8988T (cell line): ENCODE measurements around the gene COA8.
A peak's percentile ranks its signal among the peaks of the same experiment; 100 is the strongest.

Experiments used
- DNase-seq: peaks from one replicate; pipeline ENCODE4 v3.0.0; 2011

COA8 gene

DNA sequence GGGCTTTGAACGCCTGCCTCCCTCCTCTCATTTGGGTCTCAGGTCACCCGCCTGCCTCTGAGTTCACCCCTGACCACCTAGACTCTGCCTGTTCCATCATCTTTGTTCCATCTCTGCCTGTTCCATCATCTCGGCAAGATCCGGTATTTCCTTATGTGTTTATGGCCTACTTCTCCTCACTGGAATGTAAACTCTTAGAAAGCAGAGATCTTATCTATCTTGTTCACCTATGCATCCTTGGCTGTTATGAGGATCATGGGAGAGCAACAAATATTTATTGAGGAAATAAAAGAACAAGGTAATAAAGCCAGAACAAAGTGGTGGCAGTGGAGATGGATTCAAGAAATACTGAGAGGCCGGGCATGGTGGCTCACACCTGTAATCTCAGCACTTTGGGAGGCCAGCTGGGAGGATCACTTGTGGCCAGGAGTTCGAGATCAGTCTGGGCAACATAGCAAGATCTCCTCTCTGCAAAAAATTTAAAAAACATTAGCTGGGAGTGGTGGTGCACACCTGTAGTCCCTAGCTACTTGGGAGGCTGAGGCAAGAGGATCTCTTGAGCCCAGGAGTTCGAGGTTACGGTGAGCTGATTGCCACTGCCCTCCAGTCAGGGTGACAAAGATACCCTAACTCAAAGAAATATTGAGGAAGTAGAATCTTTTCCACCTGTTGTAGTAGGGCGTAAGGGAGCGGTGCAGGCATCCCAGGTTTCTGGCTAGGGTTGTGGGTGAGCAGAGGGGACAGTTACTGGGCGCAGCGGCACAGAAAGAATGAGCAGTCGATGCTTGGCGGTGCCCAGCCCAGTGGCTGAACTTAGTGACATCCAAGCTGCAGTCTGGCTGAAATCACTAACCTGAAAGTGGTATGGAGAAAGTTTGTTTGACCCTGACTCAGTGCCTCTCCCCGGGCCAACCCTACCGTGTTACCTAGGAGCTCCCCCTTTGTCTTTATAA is 64.6 kb downstream of the COA8 start:
- DNase-seq, result no peak

DNA sequence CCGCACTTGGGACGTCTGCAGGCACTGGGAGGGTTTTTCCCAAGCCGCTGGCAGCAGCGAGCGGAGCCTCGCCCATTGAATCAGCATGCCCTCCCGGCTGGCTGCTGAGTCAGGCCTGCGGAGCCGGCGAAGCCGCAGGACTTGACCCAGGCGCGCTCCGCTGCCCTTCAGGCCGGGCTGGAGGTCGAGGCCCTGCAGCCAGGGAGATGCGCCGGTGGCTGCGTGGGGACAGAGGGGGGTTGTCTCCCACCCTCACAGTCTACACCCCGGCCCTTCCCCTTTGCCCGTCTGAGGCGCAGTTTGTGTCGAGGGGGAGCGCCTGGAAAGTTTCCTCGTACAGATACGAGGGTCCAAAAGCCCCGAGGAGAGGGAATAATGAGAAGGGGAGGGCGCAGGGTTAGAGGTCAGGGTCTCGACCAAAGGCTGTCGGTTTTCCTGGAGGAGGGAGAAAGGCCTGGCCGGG is 65.5 kb downstream of the COA8 start:
- DNase-seq, result peak; percentile 61

DNA sequence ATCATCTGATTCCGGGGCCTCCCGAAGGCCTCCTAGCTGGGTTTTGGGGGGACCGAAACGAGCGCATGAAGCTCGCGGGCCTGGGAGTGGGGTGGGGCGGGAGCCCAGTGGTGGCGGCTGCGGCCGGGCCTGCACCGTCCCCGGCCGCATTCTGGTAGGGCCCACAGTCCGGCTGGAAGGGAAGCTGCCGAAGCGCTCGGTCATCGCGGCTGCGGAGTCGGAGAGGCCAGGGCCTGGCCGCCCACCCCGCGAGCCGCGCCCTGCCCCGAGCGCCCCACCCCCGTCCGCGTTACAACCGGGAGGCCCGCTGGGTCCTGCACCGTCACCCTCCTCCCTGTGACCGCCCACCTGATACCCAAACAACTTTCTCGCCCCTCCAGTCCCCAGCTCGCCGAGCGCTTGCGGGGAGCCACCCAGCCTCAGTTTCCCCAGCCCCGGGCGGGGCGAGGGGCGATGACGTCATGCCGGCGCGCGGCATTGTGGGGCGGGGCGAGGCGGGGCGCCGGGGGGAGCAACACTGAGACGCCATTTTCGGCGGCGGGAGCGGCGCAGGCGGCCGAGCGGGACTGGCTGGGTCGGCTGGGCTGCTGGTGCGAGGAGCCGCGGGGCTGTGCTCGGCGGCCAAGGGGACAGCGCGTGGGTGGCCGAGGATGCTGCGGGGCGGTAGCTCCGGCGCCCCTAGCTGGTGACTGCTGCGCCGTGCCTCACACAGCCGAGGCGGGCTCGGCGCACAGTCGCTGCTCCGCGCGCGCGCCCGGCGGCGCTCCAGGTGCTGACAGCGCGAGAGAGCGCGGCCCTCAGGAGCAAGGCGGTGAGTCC is 66.1 kb downstream of the COA8 start, which contains the start of gene KLC1:
Gene KLC1 (plus strand): TSS at position 528 of the 819 bp plus-strand sequence. CDS start 25,354 bp downstream, outside the sequence.
- DNase-seq, result peak; percentile 83

DNA sequence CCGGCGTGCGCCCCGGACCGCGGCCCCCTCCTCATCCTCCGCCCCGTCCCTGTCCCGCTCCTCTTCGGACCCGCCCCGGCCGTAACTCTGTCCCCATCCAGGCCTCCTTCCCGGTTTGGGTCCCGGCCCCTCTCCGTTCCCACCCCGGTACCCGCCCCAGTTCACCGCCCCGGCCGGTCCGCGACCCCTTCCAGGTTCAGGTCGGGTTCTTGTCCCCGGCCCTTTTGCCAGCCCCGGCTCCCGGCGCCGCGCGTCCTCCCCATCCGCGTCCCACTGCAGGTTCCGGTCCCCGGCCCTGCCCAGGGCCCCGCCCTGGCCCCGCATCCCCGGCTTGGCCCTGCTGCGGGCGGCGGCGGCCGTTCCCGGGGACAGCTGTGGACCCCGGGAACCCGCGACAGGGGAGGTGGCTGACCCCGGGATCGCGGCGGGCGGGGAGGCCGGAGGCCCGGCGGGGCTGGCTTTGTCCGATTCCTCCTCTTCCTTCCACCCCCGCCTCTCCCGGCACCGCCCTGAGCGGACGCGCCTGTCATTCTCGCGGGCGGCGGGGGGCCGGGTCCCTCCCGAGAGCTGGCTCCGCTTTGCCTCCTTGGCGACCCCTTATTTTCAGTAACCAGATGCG is 66.9 kb downstream of the COA8 start:
- peak; percentile 76 for DNase-seq

DNA sequence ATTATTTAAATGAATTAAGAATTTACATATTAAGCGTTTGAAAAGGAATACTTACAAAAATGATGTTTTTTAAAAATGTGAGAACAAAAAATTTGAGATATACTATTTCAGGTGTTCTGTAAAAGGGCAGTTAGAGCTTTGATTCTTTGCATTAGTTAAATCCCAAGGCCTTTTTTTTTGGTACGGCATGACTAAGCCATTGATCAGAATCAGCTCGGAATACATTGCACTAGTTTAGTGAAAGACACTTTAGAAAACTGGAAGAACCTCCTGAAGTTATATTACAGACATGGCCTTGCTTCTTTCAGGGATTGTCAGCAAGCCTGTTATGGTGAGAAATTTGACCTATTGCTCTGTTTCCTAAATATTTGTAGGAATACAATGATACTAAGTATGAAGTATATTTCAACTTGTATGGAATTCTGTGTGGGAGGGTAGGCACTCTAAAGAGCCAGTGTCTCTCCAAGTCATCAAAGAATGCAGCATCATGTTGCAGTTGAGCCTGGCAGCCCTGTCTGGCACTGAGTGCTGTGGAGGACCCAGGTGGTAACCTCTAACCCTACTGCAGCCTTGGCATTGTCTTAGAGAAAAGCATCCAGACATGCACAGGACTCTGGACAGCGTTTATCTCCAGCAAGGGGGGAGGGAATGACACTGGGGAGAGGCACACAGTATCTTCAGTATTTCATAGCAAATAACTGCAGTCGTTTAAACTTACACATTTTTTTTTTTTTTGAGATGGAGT is 67.8 kb downstream of the COA8 start:
- DNase-seq, result no peak

DNA sequence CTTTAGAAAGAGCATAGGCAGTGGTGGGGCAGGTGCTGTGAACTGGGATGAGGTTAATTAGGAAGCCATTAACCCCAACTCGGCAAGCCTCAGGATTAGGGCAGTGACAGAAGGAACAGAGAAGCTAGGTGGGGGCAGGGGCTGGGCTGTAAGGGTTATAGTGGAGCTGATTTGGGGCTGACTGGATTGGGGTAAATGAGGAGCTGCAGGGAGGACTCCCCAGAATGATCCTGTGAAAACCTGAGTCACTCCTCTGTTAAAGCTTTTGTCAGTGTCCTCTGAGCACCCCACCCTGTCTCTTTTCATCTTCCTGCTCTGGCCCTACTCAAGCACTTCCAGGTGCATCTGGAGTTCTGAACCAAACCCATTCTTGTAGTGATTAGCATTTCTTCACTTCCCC is 70.6 kb downstream of the COA8 start:
- DNase-seq, result no peak

DNA sequence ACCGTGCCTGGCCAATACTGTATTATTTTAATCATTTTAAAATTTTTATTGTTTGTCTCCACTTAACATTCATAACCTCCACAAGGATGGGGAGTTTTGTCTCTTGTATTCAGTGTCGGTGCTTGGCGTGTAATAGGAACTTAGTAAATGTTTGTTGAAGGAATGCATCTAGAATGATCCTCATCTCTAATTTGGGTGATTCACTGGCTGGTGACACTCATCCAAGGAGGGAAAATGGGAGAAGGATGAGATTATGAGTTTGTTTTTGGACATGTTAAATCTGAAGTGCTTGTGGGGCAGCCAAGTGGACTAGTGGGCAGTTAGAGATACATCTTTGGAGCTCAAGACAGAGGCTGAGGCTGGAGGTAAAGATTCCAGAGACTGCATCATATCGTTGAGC is 71.4 kb downstream of the COA8 start:
- no peak for DNase-seq

DNA sequence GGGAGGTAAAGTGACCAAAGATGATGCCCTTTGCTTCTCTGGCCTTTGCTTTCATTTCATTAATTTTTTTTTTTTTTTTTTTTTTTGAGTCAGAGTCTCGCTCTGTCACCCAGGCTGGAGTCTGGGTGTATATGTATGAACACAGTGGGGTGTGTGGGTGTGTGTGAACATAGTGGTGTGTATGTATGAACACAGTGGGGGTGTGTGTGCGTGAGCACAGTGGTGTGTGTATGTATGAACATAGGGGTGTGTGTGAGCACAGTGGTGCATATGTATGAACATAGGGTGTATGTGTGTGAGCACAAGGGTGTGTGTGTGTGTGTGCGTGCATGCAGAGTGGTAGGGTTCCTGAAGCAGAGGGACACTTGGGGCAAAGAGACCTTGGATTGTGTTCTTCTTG is 75.8 kb downstream of the COA8 start:
- no peak for DNase-seq
